Tibial nerve (tissue), 4 donors: ENCODE results near the gene SERTAD4. TPM values are rescaled to one million over a fixed set of nuclear protein-coding genes. Genes with fewer than 3 reads are reported as not detected.

Experiments used
- DNase-seq, 2 donors: peaks; one replicate each; pipeline ENCODE4 v3.0.0-alpha.2; 2019; ENCODE audit warnings: low spot score in 2 of 2
- H3K27ac ChIP-seq, 4 donors: fragments of 200-600 bp; sonication (generic) in 3 of 4; one replicate each; pipeline ENCODE4 v1.5.1; 2017 to 2019; ENCODE audit warnings: mild to moderate bottlenecking in 1 of 4
- H3K27me3 ChIP-seq, 2 donors: fragments of 200-600 bp; sonication (generic) in 1 of 2; one replicate each; pipeline versions ENCODE4 v1.5.1 to v1.6.0; 2017 to 2019
- H3K36me3 ChIP-seq, 3 donors: fragments of 200-600 bp; sonication (generic); one replicate each; pipeline ENCODE4 v1.5.1; 2018 to 2019
- H3K4me1 ChIP-seq, 4 donors: fragments of 200-600 bp; sonication (generic) in 3 of 4; one replicate each; pipeline ENCODE4 v1.5.1; 2017 to 2019
- H3K4me3 ChIP-seq, 4 donors: fragments of 200-600 bp; sonication (generic) in 3 of 4; one replicate each; pipeline ENCODE4 v1.5.1; 2017 to 2019; ENCODE audit warnings: mild to moderate bottlenecking in 1 of 4, moderate library complexity in 1 of 4
- H3K9me3 ChIP-seq, 4 donors: fragments of 200-600 bp; sonication (generic) in 3 of 4; one replicate each; pipeline ENCODE4 v1.5.1; 2017 to 2019
- CTCF ChIP-seq, 5 experiments: fragments of 200-600 bp in 3 of 5; fragments of 450-650 bp in 2 of 5; sonication (generic) in 3 of 5; IDR thresholded peaks; one replicate each; pipeline ENCODE4 v1.5.1; 2016 to 2019; ENCODE audit warnings: antibody characterized with exemption in 5 of 5, mild to moderate bottlenecking in 3 of 5, moderate library complexity in 2 of 5
- EP300 ChIP-seq, 2 donors: sonication (generic); formaldehyde crosslinking; IDR thresholded peaks; one replicate each; pipeline ENCODE4 v1.6.1; 2017; ENCODE audit warnings: antibody characterized with exemption in 2 of 2, mild to moderate bottlenecking in 1 of 2
- POLR2A ChIP-seq, 2 donors: fragments of 450-650 bp; IDR thresholded peaks; one replicate each; pipeline ENCODE4 v1.6.1; 2017; ENCODE audit warnings: antibody characterized with exemption in 2 of 2, mild to moderate bottlenecking in 2 of 2, moderate library complexity in 2 of 2
- WGBS, 2 donors: methylation state at CpG; one replicate each; pipeline ENCODE4 v1.1.5; 2018; 5-methylcytosine and 5-hydroxymethylcytosine counted together
- total RNA-seq, 4 donors: library from RNA; depleted of rRNA; stranded (reverse); fragments of >200 nt; gene quantifications; one replicate each; pipeline ENCODE4 v1.1.0, GENCODE V29; 2016

SERTAD4 gene
- total RNA-seq, 4 donors from 2014 or later, result 0.60 to 1.7 (median 1.0) TPM

GRCh38 chr1:210236840-210237409 is 4.3 kb downstream of the SERTAD4 start:
- peak; percentile 57 to 69 for DNase-seq
- peaks cover 0 to 74% (median 33%) of the 10 kb centered on the region in 4 donors for H3K4me1 ChIP-seq
- H3K27ac ChIP-seq, result peak overlapping the region in 3 of 4 donors; percentile 53 to 82 (median 77)
- H3K36me3 ChIP-seq, result no peaks in the 10 kb centered on the region
- TF ChIP-seq POLR2A (IDR thresholded peaks at IDR 0.05), result no peak
- peak in 1 of 2 donors; percentile 76 for TF ChIP-seq EP300 (IDR thresholded peaks at IDR 0.05)
- H3K4me3 ChIP-seq, result no peak overlapping the region
- WGBS, 2 donors, result 33 to 35% methylated on average over 10 of the region's 10 CpGs
- H3K9me3 ChIP-seq, result no peaks in the 10 kb centered on the region
- H3K27me3 ChIP-seq, result peaks cover 0 to 3% of the 10 kb centered on the region in 2 donors

- H3K4me3 ChIP-seq, result no peak overlapping the region
These were observed 4.9 kb downstream of the SERTAD4 start for GRCh38 chr1:210237479-210237878.

GRCh38 chr1:210237981-210238380 is 5.4 kb downstream of the SERTAD4 start:
- TF ChIP-seq CTCF (IDR thresholded peaks at IDR 0.05) (no peak), POLR2A (IDR thresholded peaks at IDR 0.05) (no peak), EP300 (IDR thresholded peaks at IDR 0.05) (no peak)
- H3K36me3 ChIP-seq, result no peaks in the 10 kb centered on the region
- no peak overlapping the region for H3K4me3 ChIP-seq
- no peak for DNase-seq
- H3K27me3 ChIP-seq, result no peaks in the 10 kb centered on the region
- peaks cover 0 to 68% (median 33%) of the 10 kb centered on the region in 4 donors for H3K4me1 ChIP-seq
- peak overlapping the region in 2 of 4 donors; percentile 77 to 82 for H3K27ac ChIP-seq
- no peaks in the 10 kb centered on the region for H3K9me3 ChIP-seq
- WGBS, 2 donors, result 71 to 72% methylated on average over 6 to 8 of the region's 8 CpGs

More at GRCh38 chr1:210237479-210237878, 4.9 kb downstream of the SERTAD4 start:
- Histone ChIP-seq H3K4me1 (peaks cover 0 to 69% (median 33%) of the 10 kb centered on the region in 4 donors), H3K9me3 (no peaks in the 10 kb centered on the region), H3K27me3 (no peaks in the 10 kb centered on the region), H3K36me3 (no peaks in the 10 kb centered on the region), H3K27ac (peak overlapping the region in 3 of 4 donors; percentile 53 to 82 (median 77))
- no peak for DNase-seq
- 36 to 41% methylated on average over 5 of the region's 5 CpGs for WGBS, 2 donors
- TF ChIP-seq EP300 (IDR thresholded peaks at IDR 0.05) (no peak), CTCF (IDR thresholded peaks at IDR 0.05) (no peak), POLR2A (IDR thresholded peaks at IDR 0.05) (no peak)

GRCh38 chr1:210239349-210240111 is 6.9 kb downstream of the SERTAD4 start:
- WGBS, 2 donors, result 56 to 60% methylated on average over 7 of the region's 7 CpGs
- DNase-seq, result no peak
- no peak overlapping the region for H3K27ac ChIP-seq

GRCh38 chr1:210241121-210241520 is 8.5 kb downstream of the SERTAD4 start:
- DNase-seq, result no peak
- H3K27ac ChIP-seq, result no peak overlapping the region
- H3K9me3 ChIP-seq, result no peaks in the 10 kb centered on the region
- WGBS, 2 donors, result 84 to 87% methylated on average over 5 of the region's 5 CpGs
- no peaks in the 10 kb centered on the region for H3K27me3 ChIP-seq
- no peak overlapping the region for H3K4me3 ChIP-seq
- no peaks in the 10 kb centered on the region for H3K36me3 ChIP-seq
- TF ChIP-seq CTCF (IDR thresholded peaks at IDR 0.05) (no peak), POLR2A (IDR thresholded peaks at IDR 0.05) (no peak), EP300 (IDR thresholded peaks at IDR 0.05) (no peak)
- H3K4me1 ChIP-seq, result peaks cover 0 to 49% (median 19%) of the 10 kb centered on the region in 4 donors

More at GRCh38 chr1:210239349-210240111, 6.9 kb downstream of the SERTAD4 start:
- no peaks in the 10 kb centered on the region for H3K36me3 ChIP-seq
- no peak overlapping the region for H3K4me3 ChIP-seq
- TF ChIP-seq CTCF (IDR thresholded peaks at IDR 0.05), result peak in 2 of 5 experiments; percentile 12 to 19
- no peak for TF ChIP-seq EP300 (IDR thresholded peaks at IDR 0.05)
- H3K9me3 ChIP-seq, result no peaks in the 10 kb centered on the region
- no peaks in the 10 kb centered on the region for H3K27me3 ChIP-seq
- H3K4me1 ChIP-seq, result peaks cover 0 to 54% (median 20%) of the 10 kb centered on the region in 4 donors
